ENCODE data around the gene CCDC142. TPM values are rescaled to one million over a fixed set of nuclear protein-coding genes. Genes with fewer than 3 reads are reported as not detected.

CCDC142 gene
- total RNA-seq, 4 donors from 2014 or later: 34.7 to 53.1 (median 39.4) TPM

GRCh38 chr2:74507926-74508520 lies 25.2 kb upstream of the CCDC142 start:
- no peaks in the 10 kb centered on the region for H3K9me3 ChIP-seq
- WGBS, 2 donors: 12 to 23% methylated on average over 19 to 38 of the region's 38 CpGs
- peak overlapping the region; percentile 63 to 88 (median 79) for H3K4me3 ChIP-seq
- peaks cover 0 to 27% of the 10 kb centered on the region in 2 donors for H3K27me3 ChIP-seq
- DNase-seq (ENCODE audit: low spot score in 2 of 2): no peak
- peaks cover 0 to 46% (median 23%) of the 10 kb centered on the region in 4 donors for H3K4me1 ChIP-seq
- peak overlapping the region; percentile 92 to 99 (median 95) for H3K27ac ChIP-seq
- H3K36me3 ChIP-seq: peaks cover 0 to 25% (median 0%) of the 10 kb centered on the region in 3 donors
- no peak for TF ChIP-seq POLR2A (IDR thresholded peaks at IDR 0.05)
- TF ChIP-seq CTCF (IDR thresholded peaks at IDR 0.05): no peak
- TF ChIP-seq EP300 (IDR thresholded peaks at IDR 0.05): no peak

- Histone ChIP-seq H3K4me1 (peaks cover 0 to 53% (median 23%) of the 10 kb centered on the region in 4 donors), H3K4me3 (peak within 1 kb of the TSS; percentile 63 to 88 (median 79)), H3K36me3 (peaks cover 0 to 25% (median 0%) of the 10 kb centered on the region in 3 donors), H3K27me3 (peaks cover 0 to 23% of the 10 kb centered on the region in 2 donors), H3K27ac (peak within 1 kb of the TSS; percentile 92 to 99 (median 95)), H3K9me3 (no peaks in the 10 kb centered on the region)
- peak; percentile 99 to 100 for DNase-seq (ENCODE audit: low spot score in 2 of 2)
- 1% methylated on average over 34 to 41 of the region's 56 CpGs for WGBS, 2 donors
- TF ChIP-seq POLR2A (IDR thresholded peaks at IDR 0.05) (peak in 1 of 2 donors; percentile 48), CTCF (IDR thresholded peaks at IDR 0.05) (peak in 3 of 5 experiments; percentile 11 to 52 (median 35)), EP300 (IDR thresholded peaks at IDR 0.05) (peak in 1 of 2 donors; percentile 93)
These were observed 24.5 kb upstream of the CCDC142 start, which contains the start of gene PCGF1 for GRCh38 chr2:74507145-74507925. PCGF1 (minus strand) TSS chr2:74507695; CDS start chr2:74507668, 27 bp downstream.

GRCh38 chr2:74505448-74506246 lies 22.8 kb upstream of the CCDC142 start:
- peaks cover 0 to 25% (median 0%) of the 10 kb centered on the region in 3 donors for H3K36me3 ChIP-seq
- H3K4me1 ChIP-seq: peaks cover 0 to 63% (median 23%) of the 10 kb centered on the region in 4 donors
- 96% methylated on average over 14 of the region's 14 CpGs for WGBS, 2 donors
- no peak overlapping the region for H3K27ac ChIP-seq
- H3K9me3 ChIP-seq: no peaks in the 10 kb centered on the region
- DNase-seq (ENCODE audit: low spot score in 2 of 2): no peak
- H3K27me3 ChIP-seq: peaks cover 0 to 21% of the 10 kb centered on the region in 2 donors
- peak overlapping the region in 1 of 4 donors; percentile 5 for H3K4me3 ChIP-seq
- TF ChIP-seq CTCF (IDR thresholded peaks at IDR 0.05) (no peak), EP300 (IDR thresholded peaks at IDR 0.05) (no peak)

- no peak for TF ChIP-seq CTCF (IDR thresholded peaks at IDR 0.05)
- no peak for TF ChIP-seq POLR2A (IDR thresholded peaks at IDR 0.05)
- H3K9me3 ChIP-seq: no peaks in the 10 kb centered on the region
- H3K4me1 ChIP-seq: peaks cover 0 to 67% (median 26%) of the 10 kb centered on the region in 4 donors
- 91 to 95% methylated on average over 3 of the region's 3 CpGs for WGBS, 2 donors
- H3K27ac ChIP-seq: peak overlapping the region in 1 of 4 donors; percentile 79
- no peak overlapping the region for H3K4me3 ChIP-seq
- H3K27me3 ChIP-seq: peaks cover 0 to 30% of the 10 kb centered on the region in 2 donors
- H3K36me3 ChIP-seq: peaks cover 0 to 25% (median 0%) of the 10 kb centered on the region in 3 donors
- DNase-seq (ENCODE audit: low spot score in 2 of 2): no peak
These were observed 21.8 kb upstream of the CCDC142 start for GRCh38 chr2:74504591-74504990.
